Activated CD4-positive, alpha-beta T cell treated with anti-CD3 and anti-CD28 coated beads, Interleukin-2, amount 50 U/mL, for 48 hours (primary cell): ENCODE measurements around the gene LAMB4.

Experiments used
- DNase-seq, 2 experiments: peaks; one replicate each; pipeline ENCODE4 v3.0.0-alpha.2; 2020

The LAMB4 gene

GRCh38 chr7:108078211-108078673 lies 51.9 kb downstream of the LAMB4 start:
- no peak for DNase-seq

GRCh38 chr7:108077709-108078108 lies 52.5 kb downstream of the LAMB4 start:
- DNase-seq = no peak

GRCh38 chr7:108076156-108076555 lies 54.0 kb downstream of the LAMB4 start:
- DNase-seq = no peak

- DNase-seq = no peak
These were observed 56.7 kb downstream of the LAMB4 start for GRCh38 chr7:108073305-108074070.

- DNase-seq = no peak
These were observed 57.4 kb downstream of the LAMB4 start for GRCh38 chr7:108072739-108073138.

GRCh38 chr7:108072116-108072515 lies 58.0 kb downstream of the LAMB4 start:
- no peak for DNase-seq

- DNase-seq = no peak
These were observed 58.6 kb downstream of the LAMB4 start for GRCh38 chr7:108071551-108071950.

- no peak for DNase-seq
These were observed 60.5 kb downstream of the LAMB4 start for GRCh38 chr7:108069646-108070045.

- no peak for DNase-seq
These were observed 62.3 kb downstream of the LAMB4 start for GRCh38 chr7:108067844-108068243.

GRCh38 chr7:108066486-108066885 lies 63.7 kb downstream of the LAMB4 start:
- DNase-seq = no peak

GRCh38 chr7:108063520-108063933 lies 66.6 kb downstream of the LAMB4 start:
- no peak for DNase-seq

GRCh38 chr7:108062250-108063014 lies 67.7 kb downstream of the LAMB4 start:
- no peak for DNase-seq

- DNase-seq = no peak
These were observed 70.6 kb downstream of the LAMB4 start for GRCh38 chr7:108059526-108059925.

- DNase-seq = no peak
These were observed 72.1 kb downstream of the LAMB4 start for GRCh38 chr7:108057951-108058481.

GRCh38 chr7:108055611-108056021 lies 74.5 kb downstream of the LAMB4 start:
- DNase-seq = no peak

GRCh38 chr7:108054537-108054936 lies 75.6 kb downstream of the LAMB4 start:
- DNase-seq = no peak

- DNase-seq = no peak
These were observed 76.9 kb downstream of the LAMB4 start for GRCh38 chr7:108053250-108053649.

- DNase-seq = no peak
These were observed 78.7 kb downstream of the LAMB4 start for GRCh38 chr7:108051454-108051853.

- no peak for DNase-seq
These were observed 80.2 kb downstream of the LAMB4 start for GRCh38 chr7:108049962-108050361.

GRCh38 chr7:108048422-108048821 lies 81.7 kb downstream of the LAMB4 start:
- DNase-seq = no peak

GRCh38 chr7:108046952-108047506 lies 83.1 kb downstream of the LAMB4 start:
- DNase-seq = no peak

GRCh38 chr7:108045669-108046068 lies 84.5 kb downstream of the LAMB4 start:
- DNase-seq = no peak

- DNase-seq = no peak
These were observed 85.0 kb downstream of the LAMB4 start for GRCh38 chr7:108045154-108045553.

- no peak for DNase-seq
These were observed 85.8 kb downstream of the LAMB4 start for GRCh38 chr7:108044345-108044744.
